Stimulated activated CD4-positive, alpha-beta T cell treated with anti-CD3 and anti-CD28 coated beads, Interleukin-4, amount 100 ng/mL, for 48 hours (primary cell): ENCODE measurements around the gene PDLIM4.

Source experiments
- DNase-seq, 2 donors: peaks; one replicate each; pipeline ENCODE4 v3.0.0-alpha.2; 2020; ENCODE audit warnings: low read depth in 2 of 2

Gene PDLIM4

DNA sequence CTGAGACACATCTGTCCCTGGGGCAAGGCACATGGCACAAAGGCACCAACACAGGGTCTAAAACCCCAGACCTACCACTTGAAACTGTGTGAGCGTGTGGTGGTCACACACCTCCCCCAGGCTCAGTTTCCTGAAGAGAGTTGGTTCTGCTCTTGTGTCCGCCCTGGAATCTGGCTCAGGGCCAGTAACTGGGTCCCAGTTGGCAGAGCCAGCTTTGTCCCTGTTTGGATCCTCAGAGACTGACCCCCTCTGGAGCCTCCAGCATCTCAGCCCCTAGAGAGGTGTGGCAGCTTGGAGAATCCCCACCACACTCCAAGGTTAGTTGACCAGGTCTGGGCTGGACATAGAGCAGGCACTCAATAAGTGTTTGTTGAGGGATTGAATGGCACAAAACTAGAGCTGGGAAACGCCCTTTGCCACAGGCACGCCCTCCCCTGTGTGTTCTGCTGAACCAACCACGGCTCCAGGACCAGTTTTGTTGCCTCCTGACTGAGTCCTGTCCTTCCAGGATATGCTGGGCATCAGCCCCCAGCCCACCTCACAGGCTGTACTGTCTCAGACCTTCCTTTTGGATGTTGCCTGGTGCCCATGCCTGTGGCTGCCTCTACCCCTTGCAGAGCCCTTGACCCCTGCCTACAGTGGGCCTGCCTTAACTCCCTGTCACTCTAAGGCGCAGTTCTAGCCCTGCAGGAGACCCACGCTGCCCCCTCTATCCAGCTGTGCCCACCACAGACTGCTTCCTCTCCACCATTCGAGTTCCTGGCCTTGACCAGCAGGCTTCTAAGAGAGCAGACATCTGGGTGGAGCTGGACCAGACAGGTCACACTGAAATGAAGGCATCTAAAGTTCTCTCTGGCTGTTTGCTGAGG is 3.8 kb upstream of the PDLIM4 start:
- no peak for DNase-seq

- no peak for DNase-seq
Measured at GRCh38 chr5:132254321-132254977, 3.0 kb upstream of the PDLIM4 start.

DNA sequence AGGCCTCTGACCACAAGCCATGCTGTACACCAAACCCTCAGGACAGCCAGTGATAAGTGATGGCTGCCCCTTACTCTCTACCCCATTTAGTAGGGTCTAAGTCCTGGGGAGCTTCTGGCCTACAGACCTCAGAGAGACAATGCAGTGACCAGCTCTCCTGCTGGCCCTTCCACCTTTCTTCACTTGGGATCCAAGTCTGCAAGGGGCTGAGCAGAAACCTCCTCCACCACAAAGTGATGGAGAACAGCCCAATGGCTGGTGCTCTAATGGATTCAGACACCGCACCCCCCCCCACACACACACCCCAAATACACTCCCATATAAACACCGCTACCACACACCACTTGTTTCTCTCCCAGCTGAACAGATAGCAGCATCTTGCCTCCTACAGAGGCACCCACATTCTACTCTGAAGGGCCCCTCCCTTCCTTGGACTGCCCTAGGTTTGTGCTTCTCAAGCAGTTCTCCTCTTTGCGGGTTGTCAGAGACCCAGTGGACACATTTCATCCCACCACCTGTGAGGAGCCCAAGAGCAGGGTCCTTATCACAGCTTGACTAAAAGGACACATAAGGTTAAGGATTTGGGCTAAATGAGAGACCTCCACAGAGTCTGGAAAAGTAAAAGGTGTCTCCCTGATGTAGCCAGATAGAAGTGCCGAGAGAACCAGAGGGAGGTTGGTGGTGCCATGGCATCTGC is 1.3 kb upstream of the PDLIM4 start:
- DNase-seq = no peak

DNA sequence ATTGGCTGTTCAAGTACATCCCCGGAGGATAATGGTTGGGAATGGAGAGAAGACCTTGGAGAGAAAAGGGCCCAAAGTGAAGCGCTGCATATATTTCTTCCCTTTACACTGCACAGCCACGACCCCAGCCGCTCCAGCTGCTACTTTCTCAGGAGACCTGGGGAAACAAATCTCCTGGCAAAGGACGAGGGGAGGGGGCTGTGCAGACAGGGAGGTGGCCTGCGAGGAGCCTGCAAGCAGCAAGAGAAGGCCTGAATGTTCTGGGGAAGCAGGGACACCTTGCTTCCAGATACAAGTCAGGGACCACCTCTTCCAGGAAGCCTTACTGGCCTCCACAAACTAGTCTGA is 739 bp upstream of the PDLIM4 start:
- no peak for DNase-seq

DNA sequence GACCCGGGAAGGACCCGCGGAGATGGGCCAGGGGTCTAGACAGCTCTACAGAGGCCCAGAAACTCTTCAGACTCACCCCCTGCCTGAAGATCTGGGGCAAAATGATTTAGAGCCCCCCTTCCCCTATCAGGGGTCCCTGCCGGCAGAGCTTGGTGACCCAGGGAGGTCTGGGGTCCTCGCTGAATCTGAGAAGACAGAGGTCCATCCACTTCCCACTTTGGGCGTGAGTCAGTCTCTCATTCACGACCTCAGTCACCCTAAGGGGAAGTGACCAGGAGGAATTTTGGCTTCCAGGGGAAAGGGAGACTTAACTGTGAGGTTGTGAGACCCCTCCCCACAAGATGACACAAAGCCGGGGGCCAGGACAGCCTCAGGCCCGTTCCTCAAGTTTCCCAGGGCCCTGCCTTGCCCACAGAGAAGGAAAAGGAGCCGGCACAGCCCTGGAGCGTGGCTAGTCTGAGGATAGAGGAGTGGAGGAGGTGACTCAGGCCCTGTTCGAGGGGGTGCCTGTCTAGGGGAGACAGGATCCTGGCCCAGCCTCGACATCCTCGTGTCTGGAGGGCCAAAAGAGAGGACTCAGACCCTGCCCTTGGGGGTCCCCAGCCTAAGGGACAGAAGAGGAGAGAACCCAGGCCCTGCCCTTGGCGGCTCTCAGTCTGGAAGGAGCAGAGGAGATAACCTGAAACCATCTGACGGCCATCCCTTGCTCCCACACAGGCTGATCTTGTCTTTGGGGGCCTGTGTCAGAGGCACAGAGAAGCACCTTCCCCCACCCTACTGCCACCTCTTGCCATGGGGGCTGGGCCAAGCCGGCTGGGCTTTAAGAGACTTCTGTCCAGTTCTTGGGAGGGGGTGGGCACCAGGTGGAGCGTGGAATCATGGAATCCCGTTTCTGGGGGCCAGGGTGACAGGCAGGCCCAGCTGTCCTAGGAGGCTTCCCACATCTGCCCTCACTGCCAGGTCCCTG is 889 bp downstream of the PDLIM4 start:
- DNase-seq = no peak

DNA sequence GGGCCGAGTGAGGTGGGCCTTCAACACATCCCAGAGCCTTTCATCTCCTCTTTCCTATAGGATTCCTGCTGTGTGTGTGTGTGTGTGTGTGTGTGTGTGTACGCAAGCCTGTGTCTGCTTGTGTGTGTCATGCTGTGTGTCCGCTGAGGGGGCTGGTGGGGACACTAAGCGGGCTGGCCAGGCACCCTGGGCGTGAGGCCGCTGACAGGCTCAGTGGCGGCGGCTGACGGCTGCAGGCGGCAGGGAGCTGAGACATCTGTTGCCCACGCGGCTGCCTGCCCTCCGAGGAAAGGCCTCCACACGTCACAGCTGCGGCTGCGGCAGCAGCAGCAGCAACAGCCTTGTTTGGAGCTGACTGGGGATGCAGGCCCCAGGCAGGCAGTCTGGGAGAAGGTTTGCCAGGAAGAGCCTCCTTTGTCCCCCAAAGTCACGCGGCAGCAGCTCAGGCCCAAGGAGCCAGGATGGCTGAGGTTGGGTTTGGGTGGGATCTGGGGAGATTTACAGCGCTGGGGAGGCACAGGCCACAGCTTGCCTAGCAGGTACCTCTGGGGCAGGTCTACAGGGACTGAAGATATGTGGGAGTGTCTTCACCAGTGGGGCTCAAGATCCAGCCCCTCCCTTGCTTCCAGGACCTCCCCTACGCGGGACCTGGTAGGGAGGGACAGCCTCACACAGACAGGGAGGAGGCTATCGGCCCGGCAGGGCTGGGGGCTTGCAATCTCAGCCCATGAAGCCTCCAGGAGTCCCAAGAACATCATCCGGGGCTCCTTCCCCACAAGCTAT is 1.8 kb downstream of the PDLIM4 start:
- no peak for DNase-seq

- DNase-seq = no peak
Measured at GRCh38 chr5:132260051-132260450, 2.6 kb downstream of the PDLIM4 start.

DNA sequence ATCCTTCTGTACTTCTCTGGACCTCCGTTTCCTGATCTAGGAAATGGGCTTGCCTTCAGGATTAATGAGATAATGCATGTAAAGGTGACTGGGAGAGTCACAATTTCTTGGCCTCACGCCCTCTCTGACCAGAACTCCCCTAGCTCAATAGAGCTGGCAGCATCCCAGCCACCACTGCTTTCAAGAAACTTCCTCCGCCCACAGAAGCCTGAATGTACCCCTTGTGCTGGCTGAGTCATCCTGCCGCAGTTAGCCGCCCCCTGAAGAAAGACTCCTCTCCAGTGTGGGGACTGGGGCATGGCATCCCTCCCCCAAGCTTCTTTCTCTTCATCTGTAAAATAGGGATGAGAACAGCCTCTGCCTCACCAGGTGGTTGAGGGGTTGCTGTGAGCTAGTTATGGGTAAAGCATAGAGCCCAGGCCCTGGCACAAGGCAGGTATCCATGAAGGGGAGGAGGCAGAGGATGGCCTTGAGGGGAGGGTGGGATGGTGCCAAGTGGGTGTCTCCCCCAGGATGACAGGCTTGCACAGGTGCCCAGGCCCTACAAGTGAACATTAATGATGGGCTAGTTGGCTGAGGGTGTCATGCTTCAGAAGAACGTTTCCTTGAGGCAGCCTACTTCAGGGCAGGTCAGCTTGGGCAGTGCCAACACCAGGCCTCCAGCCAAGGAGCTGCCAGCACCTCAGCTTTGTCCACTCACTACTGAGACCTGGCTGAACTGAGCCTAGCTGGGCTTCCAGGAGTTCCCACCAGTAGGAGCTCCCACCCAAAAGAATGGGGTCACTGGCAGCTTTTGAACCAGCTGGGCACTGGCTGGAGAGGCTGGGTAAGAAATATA is 3.4 kb downstream of the PDLIM4 start:
- DNase-seq = peak; percentile 22 to 26

GRCh38 chr5:132261881-132262845 is 4.7 kb downstream of the PDLIM4 start:
- no peak for DNase-seq

DNA sequence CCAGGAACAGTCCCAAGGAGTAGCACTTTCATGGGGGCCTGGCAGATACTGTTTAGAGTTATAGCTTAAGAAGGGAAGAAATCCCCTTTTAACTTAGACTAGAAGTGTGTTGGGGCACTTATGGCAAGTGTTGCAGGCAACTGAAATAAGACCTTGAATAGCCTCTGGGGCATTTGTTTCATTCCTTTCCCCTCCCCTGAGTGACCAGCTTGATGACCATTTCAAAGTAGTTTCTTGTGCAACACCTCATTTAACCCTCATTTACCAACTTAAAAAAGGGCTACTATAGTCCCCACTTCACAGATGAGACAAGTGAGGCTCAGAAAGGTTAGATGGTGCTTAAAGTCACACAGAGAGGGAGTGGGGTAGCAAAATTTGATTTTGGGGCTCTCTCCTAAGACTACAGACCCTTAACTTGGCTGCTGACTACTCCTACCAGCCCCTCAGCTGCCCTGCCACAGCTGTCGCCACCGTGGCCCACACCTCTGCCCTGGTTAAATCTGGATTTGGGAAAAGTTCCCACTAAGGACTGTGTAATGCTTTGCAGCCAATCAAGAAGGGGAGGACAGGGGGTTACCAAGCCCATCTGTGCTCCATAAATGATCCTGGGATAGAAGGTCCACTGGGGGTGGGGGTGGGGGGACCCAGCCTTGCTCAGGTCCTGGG is 5.5 kb downstream of the PDLIM4 start:
- DNase-seq = no peak

- DNase-seq = no peak
Measured at GRCh38 chr5:132263548-132264261, 6.2 kb downstream of the PDLIM4 start.

GRCh38 chr5:132264546-132265335 is 7.2 kb downstream of the PDLIM4 start:
- no peak for DNase-seq

- DNase-seq = no peak
Measured at GRCh38 chr5:132265336-132266030, 8.0 kb downstream of the PDLIM4 start.

GRCh38 chr5:132266031-132266835 is 8.7 kb downstream of the PDLIM4 start:
- no peak for DNase-seq

DNA sequence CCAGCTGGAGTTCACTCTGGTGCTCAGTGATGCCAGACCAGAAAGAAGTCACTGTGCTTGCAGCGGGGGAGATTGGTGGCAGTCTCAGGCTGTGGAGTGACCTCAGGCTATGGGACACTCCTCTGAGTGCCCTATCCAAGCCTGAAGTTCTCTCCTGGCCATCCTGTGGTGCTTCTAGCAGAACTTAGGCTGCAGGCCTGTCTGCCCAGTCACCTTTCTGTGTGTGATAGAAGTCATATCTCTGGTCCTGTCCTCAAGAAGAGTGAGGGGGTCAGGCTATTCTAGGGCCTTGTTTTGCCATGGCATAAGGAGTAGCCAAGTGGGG is 9.3 kb downstream of the PDLIM4 start:
- DNase-seq = no peak
